Activated CD8-positive, alpha-beta memory T cell treated with anti-CD3 and anti-CD28 coated beads, Interleukin-2, amount 50 U/mL, for 4 hours (primary cell): Measurements from ENCODE around the gene TMOD4.

Source experiments
- DNase-seq: peaks from one replicate; pipeline ENCODE4 v3.0.0-alpha.2; 2020

Gene TMOD4

GRCh38 chr1:151137789-151138188 is 38.0 kb downstream of the TMOD4 start:
- DNase-seq: no peak

- no peak for DNase-seq
Observed at GRCh38 chr1:151135433-151136385, 40.1 kb downstream of the TMOD4 start.

GRCh38 chr1:151134991-151135390 is 40.8 kb downstream of the TMOD4 start:
- no peak for DNase-seq

GRCh38 chr1:151134396-151134795 is 41.4 kb downstream of the TMOD4 start:
- no peak for DNase-seq

GRCh38 chr1:151133018-151133806 is 42.6 kb downstream of the TMOD4 start:
- no peak for DNase-seq

- DNase-seq: no peak
Observed at GRCh38 chr1:151132335-151133017, 43.3 kb downstream of the TMOD4 start.

- DNase-seq: no peak
Observed at GRCh38 chr1:151131701-151132334, 44.0 kb downstream of the TMOD4 start.

- peak; percentile 81 for DNase-seq
Observed at GRCh38 chr1:151130987-151131586, 44.7 kb downstream of the TMOD4 start.

- DNase-seq: no peak
Observed at GRCh38 chr1:151128800-151129199, 47.0 kb downstream of the TMOD4 start.

- no peak for DNase-seq
Observed at GRCh38 chr1:151124763-151125403, 50.9 kb downstream of the TMOD4 start.
